Adrenal gland (tissue), 12 donors: ENCODE data around the gene AOPEP. TPM values are rescaled to one million over a fixed set of nuclear protein-coding genes. Genes with fewer than 3 reads are reported as not detected.

Source experiments
- DNase-seq, 7 donors: peaks; one replicate each; pipeline ENCODE4 v3.0.0-alpha.2; 2019 to 2020
- H3K27ac ChIP-seq, 5 donors: fragments of 200-600 bp; sonication (generic) in 4 of 5; 1 replicate in 3 of 5; 2 replicates in 2 of 5; pipeline versions ENCODE4 v1.5.1 to v1.8.0; 2016 to 2020; ENCODE audit warnings: mild to moderate bottlenecking in 1 of 5
- H3K27me3 ChIP-seq: fragments of 200-600 bp; 2 replicates; pipeline ENCODE4 v1.8.0; 2021
- H3K36me3 ChIP-seq, 2 donors: fragments of 200-600 bp; replicated peaks in 1 of 2; 1 replicate in 1 of 2; 2 replicates in 1 of 2; pipeline versions ENCODE4 v1.5.1 to v1.8.0; 2018 to 2022
- H3K4me1 ChIP-seq, 2 donors: fragments of 200-600 bp; replicated peaks in 1 of 2; 1 replicate in 1 of 2; 2 replicates in 1 of 2; pipeline versions ENCODE4 v1.5.1 to v1.8.0; 2018 to 2021
- H3K4me3 ChIP-seq, 4 donors: fragments of 200-600 bp; sonication (generic) in 3 of 4; one replicate each; pipeline ENCODE4 v1.5.1; 2016 to 2018
- H3K9me3 ChIP-seq, 3 donors: fragments of 200-600 bp; sonication (generic) in 1 of 3; replicated peaks in 1 of 3; 1 replicate in 2 of 3; 2 replicates in 1 of 3; pipeline versions ENCODE4 v1.5.1 to v1.8.0; 2016 to 2021
- POLR2A ChIP-seq, 2 donors: fragments of 450-650 bp; IDR thresholded peaks; one replicate each; pipeline ENCODE4 v1.6.1; 2017; ENCODE audit warnings: antibody characterized with exemption in 2 of 2, mild to moderate bottlenecking in 2 of 2, moderate library complexity in 1 of 2
- WGBS, 4 donors: extraction: QIAGEN DNeasy Blood & Tissue Kit in 2 of 4; methylation state at CpG; one replicate each; pipeline versions ENCODE4 v1.1.5 to v1.1.7; 2013 to 2017; 5-methylcytosine and 5-hydroxymethylcytosine counted together
- intact Hi-C, 2 donors: fragments of 100-400 bp; cut with DNase I; formaldehyde crosslinking; loops; one replicate each; pipeline versions ENCODE4 v1.14.1 to v1.15.0; 2022 to 2023
- polyA plus RNA-seq, 3 donors: library from polyadenylated mRNA; stranded (reverse); fragments of 200-250 nt in 2 of 3; fragments of 350-450 nt in 1 of 3; fragmentation: Illumina TruSeq in 1 of 3; extraction: RNeasy Lipid Tissue Mini Kit (QIAGEN cat#74804) in 1 of 3; gene quantifications; one replicate each; pipeline ENCODE4 v1.2.3, GENCODE V29; 2013 to 2014
- total RNA-seq, 9 donors: library from RNA; depleted of rRNA in 4 of 9; stranded (reverse); fragments of >200 nt in 4 of 9; fragments of 120-200 nt in 1 of 9; fragmentation: NEBNext Ultra II Directional in 1 of 9; extraction: Animal tissue kit (Norgen Biotek cat#: 25700) in 1 of 9; gene quantifications; one replicate each; pipeline versions ENCODE4 v1.1.0 to v1.2.4, GENCODE V29; 2013 to 2023
- TF ChIP-seq, protein P1 (sequence below), 6 experiments: fragments of 450-650 bp in 4 of 6; fragments of 200-600 bp in 2 of 6; sonication (generic) in 1 of 6; IDR thresholded peaks; 1 replicate in 5 of 6; 2 replicates in 1 of 6; pipeline versions ENCODE4 v1.5.1 to v1.8.0; 2016 to 2021; ENCODE audit warnings: antibody characterized with exemption in 6 of 6, mild to moderate bottlenecking in 2 of 6, moderate library complexity in 1 of 6
- donor health status: healthy with polysubstance abuse.
- donor health status: Bipolar disorder and iron deficiency.
- donor health status: DM: yes; HTN: yes; CAD: no.
- donor health status: DM: no; HTN: no; CAD: no.
- donor health status: DM: no; HTN: no; CAD: no.
- donor health status: DM: yes; HTN: yes; CAD: no.

AOPEP gene
- total and polyA plus RNA-seq, 12 donors = 31.0 to 99.6 (median 71.0) TPM

DNA sequence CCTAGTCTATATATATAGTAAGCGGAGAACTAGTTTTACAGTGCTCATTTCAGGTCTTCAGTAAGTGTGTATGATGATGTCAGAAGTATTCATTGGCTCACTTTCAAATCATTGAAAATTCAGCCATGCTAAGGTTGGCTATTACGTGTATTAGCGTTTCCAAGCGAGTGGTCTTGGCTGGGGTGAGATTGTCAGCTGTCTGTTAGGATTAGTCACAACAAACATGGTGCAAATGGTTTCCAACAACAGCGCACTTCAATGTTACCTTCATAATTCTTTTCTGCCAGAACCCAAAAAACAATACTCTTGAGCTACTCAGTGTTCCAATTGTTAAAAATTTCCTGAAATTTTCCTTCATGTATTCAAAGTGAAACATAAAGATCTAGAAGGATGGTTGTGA is 283.0 kb downstream of the AOPEP start:
- intact Hi-C loops = loop anchor here in 1 of 2 donors (10.0 kb wide), 1 partner anchor 225 kb away; no protein-coding TSS in a partner anchor
- Histone ChIP-seq H3K4me1 (peaks cover 31 to 48% of the 10 kb centered on the region in 2 donors), H3K9me3 (no peaks in the 10 kb centered on the region), H3K27me3 (no peaks in the 10 kb centered on the region), H3K27ac (peak overlapping the region in 3 of 5 donors; percentile 29 to 98 (median 60)), H3K36me3 (peaks cover 0 to under 1% of the 10 kb centered on the region in 2 donors), H3K4me3 (no peak overlapping the region)
- TF ChIP-seq, protein P1, sequence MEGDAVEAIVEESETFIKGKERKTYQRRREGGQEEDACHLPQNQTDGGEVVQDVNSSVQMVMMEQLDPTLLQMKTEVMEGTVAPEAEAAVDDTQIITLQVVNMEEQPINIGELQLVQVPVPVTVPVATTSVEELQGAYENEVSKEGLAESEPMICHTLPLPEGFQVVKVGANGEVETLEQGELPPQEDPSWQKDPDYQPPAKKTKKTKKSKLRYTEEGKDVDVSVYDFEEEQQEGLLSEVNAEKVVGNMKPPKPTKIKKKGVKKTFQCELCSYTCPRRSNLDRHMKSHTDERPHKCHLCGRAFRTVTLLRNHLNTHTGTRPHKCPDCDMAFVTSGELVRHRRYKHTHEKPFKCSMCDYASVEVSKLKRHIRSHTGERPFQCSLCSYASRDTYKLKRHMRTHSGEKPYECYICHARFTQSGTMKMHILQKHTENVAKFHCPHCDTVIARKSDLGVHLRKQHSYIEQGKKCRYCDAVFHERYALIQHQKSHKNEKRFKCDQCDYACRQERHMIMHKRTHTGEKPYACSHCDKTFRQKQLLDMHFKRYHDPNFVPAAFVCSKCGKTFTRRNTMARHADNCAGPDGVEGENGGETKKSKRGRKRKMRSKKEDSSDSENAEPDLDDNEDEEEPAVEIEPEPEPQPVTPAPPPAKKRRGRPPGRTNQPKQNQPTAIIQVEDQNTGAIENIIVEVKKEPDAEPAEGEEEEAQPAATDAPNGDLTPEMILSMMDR (IDR thresholded peaks at IDR 0.05) = no peak
- no peak for DNase-seq
- WGBS, 4 donors = 59 to 75% (median 68%) methylated on average over 5 of the region's 5 CpGs

DNA sequence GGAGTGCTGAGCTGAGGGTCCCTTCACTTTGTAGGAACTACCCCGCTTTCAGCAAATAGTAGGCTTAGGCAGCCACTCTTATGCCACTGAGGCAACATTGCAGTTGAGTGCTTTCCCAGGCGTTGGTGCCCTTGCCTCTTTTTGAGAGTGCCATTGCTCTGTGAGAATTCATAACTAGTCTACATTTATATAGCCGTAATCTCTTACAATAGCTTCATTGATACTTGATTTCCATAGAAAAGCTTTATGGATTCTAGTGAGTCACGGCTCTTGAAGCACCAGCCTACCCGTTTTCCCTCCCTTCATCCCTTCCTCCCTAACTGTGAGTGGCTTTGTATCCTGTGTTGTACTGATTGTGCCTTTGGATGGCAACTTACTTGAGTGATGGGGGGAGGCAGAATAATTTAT is 283.9 kb downstream of the AOPEP start:
- H3K36me3 ChIP-seq = peaks cover 0 to 11% of the 10 kb centered on the region in 2 donors
- H3K4me3 ChIP-seq = no peak overlapping the region
- no peaks in the 10 kb centered on the region for H3K9me3 ChIP-seq
- H3K27ac ChIP-seq = peak overlapping the region in 3 of 5 donors; percentile 4 to 98 (median 50)
- intact Hi-C loops = no loop called here
- no peaks in the 10 kb centered on the region for H3K27me3 ChIP-seq
- no peak for DNase-seq
- H3K4me1 ChIP-seq = peaks cover 31 to 55% of the 10 kb centered on the region in 2 donors
- TF ChIP-seq, protein P1 (IDR thresholded peaks at IDR 0.05) = no peak
- no peak for TF ChIP-seq POLR2A (IDR thresholded peaks at IDR 0.05)
- 89 to 95% (median 92%) methylated on average over 5 of the region's 5 CpGs for WGBS, 4 donors

DNA sequence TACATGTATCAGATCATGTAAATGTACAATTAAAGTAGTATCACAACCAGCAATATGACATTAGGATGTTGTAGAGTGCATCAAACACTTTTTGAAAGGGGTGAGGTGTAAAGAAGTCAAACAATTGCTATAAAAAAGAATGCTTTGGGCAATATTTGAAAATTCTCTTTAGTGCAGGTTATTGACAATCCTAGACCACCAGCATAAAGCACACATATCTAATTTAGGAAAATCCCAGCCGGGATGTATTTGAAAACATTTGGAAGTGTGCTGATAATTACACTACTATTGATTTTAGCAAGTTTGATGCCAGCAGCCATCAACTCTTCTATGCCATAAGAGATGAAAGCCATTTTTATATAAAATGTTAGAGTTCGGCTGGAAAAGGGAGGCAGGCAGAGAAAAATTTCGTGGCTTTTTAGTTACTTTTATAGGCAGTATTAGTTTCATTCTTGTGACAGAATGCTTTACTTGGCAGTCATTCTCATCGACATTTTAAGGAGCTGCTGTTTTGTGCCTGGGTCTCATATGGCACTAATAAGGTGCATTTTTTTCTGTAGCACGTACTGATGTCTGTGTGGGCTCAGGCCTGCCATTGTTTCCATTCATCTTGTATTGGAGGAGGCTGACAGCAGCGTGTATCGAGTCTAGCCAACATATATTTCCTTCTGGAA is 285.7 kb downstream of the AOPEP start:
- H3K4me3 ChIP-seq = no peak overlapping the region
- peaks cover 0 to 28% of the 10 kb centered on the region in 2 donors for H3K36me3 ChIP-seq
- H3K27ac ChIP-seq = peak overlapping the region in 2 of 5 donors; percentile 15 to 27
- no peaks in the 10 kb centered on the region for H3K27me3 ChIP-seq
- intact Hi-C loops = no loop called here
- H3K4me1 ChIP-seq = peaks cover 19 to 47% of the 10 kb centered on the region in 2 donors
- H3K9me3 ChIP-seq = no peaks in the 10 kb centered on the region
- DNase-seq = no peak
- 64 to 83% (median 68%) methylated on average over 7 of the region's 7 CpGs for WGBS, 4 donors
- no peak for TF ChIP-seq POLR2A (IDR thresholded peaks at IDR 0.05)
- TF ChIP-seq, protein P1 (IDR thresholded peaks at IDR 0.05) = no peak

DNA sequence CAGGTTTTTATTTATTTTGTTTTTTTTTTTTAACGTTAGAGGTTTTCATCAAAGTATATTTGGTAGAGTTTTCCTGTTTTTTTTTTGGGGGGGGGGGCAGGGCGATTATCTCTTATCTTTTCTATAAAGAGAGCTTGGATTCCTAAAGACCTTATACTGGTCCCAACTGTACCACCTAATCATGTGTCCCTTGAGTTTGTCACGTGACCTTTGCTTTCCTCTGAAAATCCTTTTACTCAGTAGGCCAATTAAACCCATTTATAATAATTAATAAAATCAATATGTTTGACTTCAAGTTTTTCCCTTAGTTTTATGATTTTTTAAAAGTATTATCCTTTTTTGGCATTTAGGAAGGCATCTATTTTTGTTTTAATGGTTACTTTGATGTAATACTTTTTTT is 286.4 kb downstream of the AOPEP start:
- Histone ChIP-seq H3K4me3 (no peak overlapping the region), H3K27me3 (no peaks in the 10 kb centered on the region), H3K9me3 (no peaks in the 10 kb centered on the region), H3K4me1 (peaks cover 17 to 44% of the 10 kb centered on the region in 2 donors), H3K27ac (no peak overlapping the region), H3K36me3 (peaks cover 0 to 31% of the 10 kb centered on the region in 2 donors)
- no peak for DNase-seq
- intact Hi-C loops = no loop called here
- TF ChIP-seq POLR2A (IDR thresholded peaks at IDR 0.05) = no peak
- WGBS, 4 donors = 81 to 87% (median 84%) methylated on average over 3 of the region's 3 CpGs

DNA sequence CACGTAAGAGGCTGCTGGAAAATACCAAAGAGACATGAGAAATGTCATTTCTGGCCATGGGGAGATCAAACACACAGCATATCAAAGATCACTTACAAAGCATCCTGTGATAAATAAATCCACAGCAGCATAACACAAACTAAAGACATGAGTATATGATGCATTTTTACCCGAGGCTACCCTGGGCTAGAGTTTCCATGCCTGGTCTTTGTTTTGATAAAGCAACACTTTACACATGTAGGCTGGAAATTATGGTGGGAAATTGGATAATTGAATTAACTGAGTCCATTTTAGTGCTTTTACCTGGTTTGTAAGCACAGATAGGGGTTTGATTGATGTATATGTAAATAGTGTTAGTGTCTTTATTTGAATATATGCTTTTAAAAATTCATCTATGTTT is 288.4 kb downstream of the AOPEP start:
- Histone ChIP-seq H3K27me3 (no peaks in the 10 kb centered on the region), H3K4me1 (peaks cover 13 to 42% of the 10 kb centered on the region in 2 donors), H3K36me3 (peaks cover 0 to 35% of the 10 kb centered on the region in 2 donors), H3K4me3 (no peak overlapping the region), H3K9me3 (no peaks in the 10 kb centered on the region), H3K27ac (peak overlapping the region in 1 of 5 donors; percentile 47)
- TF ChIP-seq, protein P1 (IDR thresholded peaks at IDR 0.05) = no peak
- TF ChIP-seq POLR2A (IDR thresholded peaks at IDR 0.05) = no peak
- intact Hi-C loops = no loop called here
- no peak for DNase-seq
- WGBS, 4 donors = 55 to 68% (median 60%) methylated on average over 2 of the region's 2 CpGs
